ENCODE measurements around the gene ITGA2.

ITGA2 gene

GRCh38 chr5:53038196-53038847 lies 49.2 kb downstream of the ITGA2 start:
- H3K4me2 ChIP-seq (ENCODE audit: low read length) = no peak overlapping the region
- no peak overlapping the region for H3K4me3 ChIP-seq (ENCODE audit: low read length)
- H3K36me3 ChIP-seq (ENCODE audit: insufficient read depth, low read length) = peaks cover 4% of the 10 kb centered on the region
- no peaks in the 10 kb centered on the region for H3K9me3 ChIP-seq (replicated peaks; ENCODE audit: low read length)
- peaks cover 22% of the 10 kb centered on the region for H3K4me1 ChIP-seq (ENCODE audit: control insufficient read depth, insufficient read depth, low read length)
- no peaks in the 10 kb centered on the region for H3K27me3 ChIP-seq (ENCODE audit: control insufficient read depth, insufficient read depth, low read length)
- H3K9ac ChIP-seq (ENCODE audit: low read depth, low read length) = no peak overlapping the region

GRCh38 chr5:53039855-53040254 lies 50.7 kb downstream of the ITGA2 start:
- Histone ChIP-seq H3K9ac (ENCODE audit: low read depth, low read length) (no peak overlapping the region), H3K36me3 (ENCODE audit: insufficient read depth, low read length) (no peaks in the 10 kb centered on the region), H3K4me2 (ENCODE audit: low read length) (no peak overlapping the region), H3K4me3 (ENCODE audit: low read length) (no peak overlapping the region), H3K4me1 (ENCODE audit: control insufficient read depth, insufficient read depth, low read length) (peaks cover 25% of the 10 kb centered on the region), H3K27me3 (ENCODE audit: control insufficient read depth, insufficient read depth, low read length) (no peaks in the 10 kb centered on the region), H3K9me3 (replicated peaks; ENCODE audit: low read length) (no peaks in the 10 kb centered on the region)

GRCh38 chr5:53041071-53041692 lies 52.0 kb downstream of the ITGA2 start:
- peaks cover 29% of the 10 kb centered on the region for H3K4me1 ChIP-seq (ENCODE audit: control insufficient read depth, insufficient read depth, low read length)
- H3K36me3 ChIP-seq (ENCODE audit: insufficient read depth, low read length) = no peaks in the 10 kb centered on the region
- H3K9me3 ChIP-seq (replicated peaks; ENCODE audit: low read length) = no peaks in the 10 kb centered on the region
- H3K4me3 ChIP-seq (ENCODE audit: low read length) = no peak overlapping the region
- H3K27me3 ChIP-seq (ENCODE audit: control insufficient read depth, insufficient read depth, low read length) = no peaks in the 10 kb centered on the region
- no peak overlapping the region for H3K4me2 ChIP-seq (ENCODE audit: low read length)
- no peak overlapping the region for H3K9ac ChIP-seq (ENCODE audit: low read depth, low read length)

GRCh38 chr5:53041740-53042139 lies 52.6 kb downstream of the ITGA2 start:
- Histone ChIP-seq H3K4me3 (ENCODE audit: low read length) (no peak overlapping the region), H3K27me3 (ENCODE audit: control insufficient read depth, insufficient read depth, low read length) (no peaks in the 10 kb centered on the region), H3K4me1 (ENCODE audit: control insufficient read depth, insufficient read depth, low read length) (peaks cover 24% of the 10 kb centered on the region), H3K9ac (ENCODE audit: low read depth, low read length) (no peak overlapping the region), H3K4me2 (ENCODE audit: low read length) (no peak overlapping the region), H3K36me3 (ENCODE audit: insufficient read depth, low read length) (no peaks in the 10 kb centered on the region), H3K9me3 (replicated peaks; ENCODE audit: low read length) (no peaks in the 10 kb centered on the region)

GRCh38 chr5:53045263-53045662 lies 56.1 kb downstream of the ITGA2 start:
- Histone ChIP-seq H3K4me2 (ENCODE audit: low read length) (no peak overlapping the region), H3K36me3 (ENCODE audit: insufficient read depth, low read length) (peaks cover 4% of the 10 kb centered on the region), H3K9me3 (replicated peaks; ENCODE audit: low read length) (no peaks in the 10 kb centered on the region), H3K4me1 (ENCODE audit: control insufficient read depth, insufficient read depth, low read length) (peaks cover 7% of the 10 kb centered on the region), H3K27me3 (ENCODE audit: control insufficient read depth, insufficient read depth, low read length) (no peaks in the 10 kb centered on the region), H3K4me3 (ENCODE audit: low read length) (no peak overlapping the region), H3K9ac (ENCODE audit: low read depth, low read length) (no peak overlapping the region)

- no peaks in the 10 kb centered on the region for H3K9me3 ChIP-seq (replicated peaks; ENCODE audit: low read length)
- no peaks in the 10 kb centered on the region for H3K27me3 ChIP-seq (ENCODE audit: control insufficient read depth, insufficient read depth, low read length)
- H3K4me3 ChIP-seq (ENCODE audit: low read length) = no peak overlapping the region
- no peak overlapping the region for H3K9ac ChIP-seq (ENCODE audit: low read depth, low read length)
- peaks cover 21% of the 10 kb centered on the region for H3K36me3 ChIP-seq (ENCODE audit: insufficient read depth, low read length)
- H3K4me1 ChIP-seq (ENCODE audit: control insufficient read depth, insufficient read depth, low read length) = peaks cover 7% of the 10 kb centered on the region
- H3K4me2 ChIP-seq (ENCODE audit: low read length) = no peak overlapping the region
Observed at GRCh38 chr5:53048248-53048647, 59.1 kb downstream of the ITGA2 start.

GRCh38 chr5:53052499-53052898 lies 63.3 kb downstream of the ITGA2 start:
- Histone ChIP-seq H3K36me3 (ENCODE audit: insufficient read depth, low read length) (peaks cover 30% of the 10 kb centered on the region), H3K4me1 (ENCODE audit: control insufficient read depth, insufficient read depth, low read length) (no peaks in the 10 kb centered on the region)

GRCh38 chr5:53053364-53053763 lies 64.2 kb downstream of the ITGA2 start:
- no peak overlapping the region for H3K4me2 ChIP-seq (ENCODE audit: low read length)
- peaks cover 27% of the 10 kb centered on the region for H3K36me3 ChIP-seq (ENCODE audit: insufficient read depth, low read length)
- no peak overlapping the region for H3K9ac ChIP-seq (ENCODE audit: low read depth, low read length)
- H3K4me3 ChIP-seq (ENCODE audit: low read length) = no peak overlapping the region
- no peaks in the 10 kb centered on the region for H3K27me3 ChIP-seq (ENCODE audit: control insufficient read depth, insufficient read depth, low read length)
- H3K4me1 ChIP-seq (ENCODE audit: control insufficient read depth, insufficient read depth, low read length) = no peaks in the 10 kb centered on the region
- no peaks in the 10 kb centered on the region for H3K9me3 ChIP-seq (replicated peaks; ENCODE audit: low read length)

More at GRCh38 chr5:53052499-53052898, 63.3 kb downstream of the ITGA2 start:
- no peaks in the 10 kb centered on the region for H3K9me3 ChIP-seq (replicated peaks; ENCODE audit: low read length)
- no peak overlapping the region for H3K4me3 ChIP-seq (ENCODE audit: low read length)
- H3K4me2 ChIP-seq (ENCODE audit: low read length) = no peak overlapping the region
- no peaks in the 10 kb centered on the region for H3K27me3 ChIP-seq (ENCODE audit: control insufficient read depth, insufficient read depth, low read length)
- no peak overlapping the region for H3K9ac ChIP-seq (ENCODE audit: low read depth, low read length)

- H3K27me3 ChIP-seq (ENCODE audit: control insufficient read depth, insufficient read depth, low read length) = no peaks in the 10 kb centered on the region
- H3K36me3 ChIP-seq (ENCODE audit: insufficient read depth, low read length) = peaks cover 39% of the 10 kb centered on the region
- no peak overlapping the region for H3K4me2 ChIP-seq (ENCODE audit: low read length)
- no peak overlapping the region for H3K9ac ChIP-seq (ENCODE audit: low read depth, low read length)
- no peak overlapping the region for H3K4me3 ChIP-seq (ENCODE audit: low read length)
- H3K9me3 ChIP-seq (replicated peaks; ENCODE audit: low read length) = no peaks in the 10 kb centered on the region
- no peaks in the 10 kb centered on the region for H3K4me1 ChIP-seq (ENCODE audit: control insufficient read depth, insufficient read depth, low read length)
Observed at GRCh38 chr5:53055365-53055764, 66.2 kb downstream of the ITGA2 start.

- Histone ChIP-seq H3K27me3 (ENCODE audit: control insufficient read depth, insufficient read depth, low read length) (no peaks in the 10 kb centered on the region), H3K36me3 (ENCODE audit: insufficient read depth, low read length) (peaks cover 19% of the 10 kb centered on the region), H3K4me3 (ENCODE audit: low read length) (no peak overlapping the region), H3K9me3 (replicated peaks; ENCODE audit: low read length) (no peaks in the 10 kb centered on the region), H3K4me1 (ENCODE audit: control insufficient read depth, insufficient read depth, low read length) (no peaks in the 10 kb centered on the region), H3K4me2 (ENCODE audit: low read length) (no peak overlapping the region), H3K9ac (ENCODE audit: low read depth, low read length) (no peak overlapping the region)
Observed at GRCh38 chr5:53059281-53059680, 70.1 kb downstream of the ITGA2 start.

- no peak overlapping the region for H3K9ac ChIP-seq (ENCODE audit: low read depth, low read length)
- no peak overlapping the region for H3K4me2 ChIP-seq (ENCODE audit: low read length)
- H3K27me3 ChIP-seq (ENCODE audit: control insufficient read depth, insufficient read depth, low read length) = no peaks in the 10 kb centered on the region
- peaks cover 26% of the 10 kb centered on the region for H3K36me3 ChIP-seq (ENCODE audit: insufficient read depth, low read length)
- H3K4me1 ChIP-seq (ENCODE audit: control insufficient read depth, insufficient read depth, low read length) = no peaks in the 10 kb centered on the region
- no peak overlapping the region for H3K4me3 ChIP-seq (ENCODE audit: low read length)
- H3K9me3 ChIP-seq (replicated peaks; ENCODE audit: low read length) = no peaks in the 10 kb centered on the region
Observed at GRCh38 chr5:53063176-53063575, 74.0 kb downstream of the ITGA2 start.

- no peak overlapping the region for H3K4me3 ChIP-seq (ENCODE audit: low read length)
- H3K4me2 ChIP-seq (ENCODE audit: low read length) = no peak overlapping the region
- H3K9me3 ChIP-seq (replicated peaks; ENCODE audit: low read length) = no peaks in the 10 kb centered on the region
- H3K27me3 ChIP-seq (ENCODE audit: control insufficient read depth, insufficient read depth, low read length) = no peaks in the 10 kb centered on the region
- H3K4me1 ChIP-seq (ENCODE audit: control insufficient read depth, insufficient read depth, low read length) = no peaks in the 10 kb centered on the region
- no peak overlapping the region for H3K9ac ChIP-seq (ENCODE audit: low read depth, low read length)
- H3K36me3 ChIP-seq (ENCODE audit: insufficient read depth, low read length) = peaks cover 23% of the 10 kb centered on the region
Observed at GRCh38 chr5:53063791-53064190, 74.6 kb downstream of the ITGA2 start.
